AML-193 (cell line): Measurements from ENCODE around the gene UQCRFS1.
"Not testable (repeated sequence)": the region's sequence is repeated elsewhere in the genome, so short reads cannot be mapped to it uniquely, and the experiment has no call there.

Experiments used
- DNase-seq, 2 experiments: peaks; one replicate each; lab custom pipeline; 2025; lab: John Stamatoyannopoulos, UW

Gene UQCRFS1

GRCh38 chr19:29214411-29214810 lies 1.5 kb upstream of the UQCRFS1 start:
- DNase-seq = no peak

GRCh38 chr19:29212356-29212647 lies 649 bp downstream of the UQCRFS1 start:
- no peak for DNase-seq

- no peak for DNase-seq
These were observed 1.2 kb downstream of the UQCRFS1 start for GRCh38 chr19:29211562-29212355.

- DNase-seq = not testable (repeated sequence)
These were observed 1.9 kb downstream of the UQCRFS1 start for GRCh38 chr19:29211041-29211440.

GRCh38 chr19:29210502-29210901 lies 2.4 kb downstream of the UQCRFS1 start:
- not testable (repeated sequence) for DNase-seq

DNA sequence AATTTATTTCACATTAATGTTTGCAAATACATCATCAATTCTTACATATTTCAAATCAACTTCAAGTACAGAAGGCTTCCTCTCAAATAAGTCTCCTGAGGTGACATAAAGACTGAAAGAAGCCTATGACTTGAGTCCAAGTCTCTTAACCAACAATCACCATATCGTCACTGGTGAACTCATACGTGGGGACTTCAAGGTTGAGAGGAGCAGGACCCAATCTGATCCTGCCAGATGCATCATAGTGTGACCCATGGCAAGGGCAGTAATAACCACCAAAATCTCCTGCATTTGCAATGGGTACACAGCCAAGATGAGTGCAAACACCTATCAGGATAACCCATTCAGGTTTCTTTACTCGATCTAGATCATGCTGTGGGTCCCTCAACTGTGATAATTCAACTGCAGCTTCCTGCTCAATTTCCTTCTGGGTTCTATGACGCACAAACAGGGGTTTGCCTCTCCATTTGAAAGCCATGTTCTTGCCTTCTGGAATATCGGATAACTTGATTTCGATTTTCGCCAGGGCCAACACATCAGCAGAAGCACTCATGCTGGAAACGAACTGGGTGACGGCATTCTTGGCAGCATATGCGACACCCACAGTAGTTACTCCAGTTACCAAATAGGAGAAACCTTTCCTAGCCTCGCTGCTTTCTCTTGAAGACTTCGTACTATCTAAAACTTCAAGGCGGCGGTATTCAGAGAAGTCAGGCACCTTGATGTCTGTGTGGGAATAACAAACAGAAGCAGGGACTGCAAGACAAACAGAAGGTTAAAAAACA lies 5.4 kb downstream of the UQCRFS1 start:
- not testable (repeated sequence) for DNase-seq

- DNase-seq = no peak
These were observed 6.5 kb downstream of the UQCRFS1 start for GRCh38 chr19:29206453-29206852.

GRCh38 chr19:29202281-29202680 lies 10.7 kb downstream of the UQCRFS1 start:
- DNase-seq = no peak

GRCh38 chr19:29201855-29202254 lies 11.1 kb downstream of the UQCRFS1 start:
- DNase-seq = no peak

DNA sequence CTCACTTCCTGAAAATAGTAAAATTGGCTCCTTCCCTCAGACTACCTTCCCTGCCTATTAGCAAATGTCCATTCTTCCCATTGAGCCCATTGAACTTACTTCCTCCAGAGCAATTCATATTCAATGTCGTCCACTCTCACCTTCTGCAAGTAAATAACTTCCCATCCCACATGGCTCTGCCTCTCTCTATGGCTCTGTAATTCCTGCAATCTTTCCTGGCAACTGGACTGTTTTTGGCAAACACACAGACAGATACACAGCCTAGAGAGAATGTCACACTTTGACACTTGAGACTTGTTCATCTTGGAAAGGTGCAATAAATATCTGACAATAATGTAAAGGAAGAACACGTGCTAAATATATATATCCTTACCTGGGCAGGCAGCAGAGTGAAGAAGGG lies 18.3 kb downstream of the UQCRFS1 start:
- DNase-seq = no peak

DNA sequence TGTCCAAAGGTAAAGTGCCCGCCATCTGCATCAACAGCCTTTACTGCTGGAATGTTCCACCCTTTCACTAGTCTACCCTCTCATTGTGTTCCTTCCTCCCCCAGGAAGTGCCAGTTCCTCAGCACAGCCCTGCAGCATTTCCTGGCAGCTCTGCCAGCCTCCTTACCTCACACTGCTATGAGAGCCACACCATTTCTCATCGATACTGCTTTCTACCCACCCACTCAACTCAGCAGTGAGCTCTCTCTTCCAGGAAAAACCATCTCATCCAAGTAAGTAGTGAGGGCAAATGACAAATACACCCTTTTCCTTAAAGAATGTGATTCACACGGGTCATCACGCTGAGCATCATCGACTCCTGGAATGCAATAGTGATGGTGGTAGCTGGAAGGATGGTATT lies 19.8 kb downstream of the UQCRFS1 start:
- DNase-seq = peak; percentile 50 to 51

GRCh38 chr19:29191005-29191404 lies 21.9 kb downstream of the UQCRFS1 start:
- no peak for DNase-seq

GRCh38 chr19:29189033-29189360 lies 24.0 kb downstream of the UQCRFS1 start:
- DNase-seq = no peak

GRCh38 chr19:29188289-29189032 lies 24.5 kb downstream of the UQCRFS1 start:
- no peak for DNase-seq

- DNase-seq = no peak
These were observed 25.3 kb downstream of the UQCRFS1 start for GRCh38 chr19:29187676-29188075.

DNA sequence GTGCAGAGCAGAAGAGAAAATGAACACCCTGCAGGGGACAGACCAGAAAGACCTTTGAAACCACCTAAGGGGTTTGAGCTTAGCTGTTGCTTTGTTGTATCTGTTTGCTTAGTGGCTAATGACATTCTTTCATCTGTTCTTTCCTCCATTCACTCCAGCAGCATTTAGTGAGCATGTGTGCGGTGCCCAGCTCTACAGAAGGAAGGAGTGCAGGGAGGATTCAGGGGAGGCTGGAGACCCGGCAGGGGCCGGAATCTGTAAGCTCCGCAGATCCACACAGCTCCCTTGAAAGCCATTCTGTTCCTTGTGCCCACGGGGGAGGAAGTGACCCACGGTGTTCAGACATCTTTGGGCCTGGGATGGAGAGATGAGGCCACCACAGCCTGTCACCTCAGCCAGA lies 27.5 kb downstream of the UQCRFS1 start:
- no peak for DNase-seq

DNA sequence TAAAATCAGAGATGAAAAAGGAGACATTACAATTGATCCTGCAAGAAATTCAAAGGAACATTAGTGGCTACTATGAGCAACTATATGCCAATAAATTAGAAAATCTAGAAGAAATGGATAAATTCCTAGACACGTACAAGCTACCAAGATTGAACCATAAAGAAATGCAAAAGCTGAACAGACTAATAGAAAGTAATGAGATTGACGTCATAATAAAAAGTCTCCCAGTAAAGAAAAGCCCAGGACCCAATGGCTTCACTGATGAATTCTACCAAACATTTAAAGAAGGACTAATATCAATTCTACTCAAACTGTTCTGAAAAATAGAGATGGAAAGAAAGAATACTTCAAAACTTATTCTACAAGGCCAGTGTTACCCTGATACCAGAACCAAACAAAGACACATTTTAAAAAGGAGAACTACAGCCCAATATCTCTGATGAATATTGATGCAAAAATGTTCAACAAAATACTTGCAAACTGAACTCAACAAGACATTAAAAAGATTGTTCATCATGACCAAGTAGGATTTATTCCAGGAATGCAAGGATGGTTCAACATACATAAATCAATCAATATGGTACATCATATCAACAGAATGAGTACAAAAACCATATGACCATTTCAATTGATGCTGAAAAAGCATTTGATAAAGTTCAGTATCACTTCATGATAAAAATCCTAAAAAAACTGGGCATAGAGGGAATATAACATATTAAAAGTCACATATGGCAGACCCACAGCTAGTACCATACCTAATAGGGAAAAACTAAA lies 35.8 kb downstream of the UQCRFS1 start:
- no peak for DNase-seq

- no peak for DNase-seq
These were observed 39.1 kb downstream of the UQCRFS1 start for GRCh38 chr19:29173896-29174295.

GRCh38 chr19:29172302-29172701 lies 40.6 kb downstream of the UQCRFS1 start:
- DNase-seq = peak; percentile 4 to 33

DNA sequence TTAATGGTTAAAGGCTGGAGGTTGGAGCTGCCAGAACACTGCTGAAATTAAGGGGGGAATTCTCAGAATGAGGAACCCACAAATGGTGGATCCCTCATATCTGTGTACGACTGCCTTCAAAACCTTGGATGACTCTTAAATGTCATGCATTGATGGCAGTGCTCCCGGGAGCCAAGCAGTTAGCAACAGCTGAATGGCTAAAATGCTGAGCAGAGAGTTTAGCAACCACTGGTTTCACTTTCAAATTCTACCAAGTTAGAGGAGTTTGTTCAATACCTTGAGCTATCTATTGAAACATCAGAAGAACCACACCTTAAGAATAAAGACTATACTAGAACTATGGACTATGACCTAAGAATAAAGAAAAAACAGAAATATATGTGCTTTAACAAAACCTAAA lies 41.4 kb downstream of the UQCRFS1 start:
- DNase-seq = no peak

DNA sequence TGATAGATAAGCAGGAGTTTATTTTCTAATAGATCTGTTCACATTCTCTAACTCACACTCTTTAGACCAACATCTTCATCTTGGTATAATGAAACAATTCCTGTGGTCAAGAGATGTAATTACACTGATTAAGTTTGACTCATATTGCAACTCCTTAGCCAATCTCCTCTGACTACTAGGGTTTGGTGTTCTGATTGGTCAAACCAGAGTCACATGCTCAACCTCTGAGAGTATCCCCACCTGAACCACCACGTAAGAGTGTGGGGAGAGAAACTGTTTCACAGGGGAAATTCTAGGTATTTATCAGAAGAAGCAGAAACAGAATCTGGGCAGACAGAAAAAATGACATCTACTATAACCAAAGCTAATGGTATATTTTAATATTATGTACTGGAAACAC lies 42.4 kb downstream of the UQCRFS1 start:
- DNase-seq = no peak

- DNase-seq = no peak
These were observed 50.3 kb downstream of the UQCRFS1 start for GRCh38 chr19:29162694-29163093.
